ENCODE data around the gene TCEA2. TPM values are rescaled to one million over a fixed set of nuclear protein-coding genes. Genes with fewer than 3 reads are reported as not detected.

Gene TCEA2
- total RNA-seq (ENCODE audit: unreplicated experiment): 123 TPM
- long read RNA-seq, transcript TCEA2-202 (10 exons, 1,235 nt): major isoform, 42 of 68 reads
- long read RNA-seq, partial matches to known transcripts: 2 of 68 reads
- long read RNA-seq, other reads (novel, unspliced or antisense): 24 of 68 reads

DNA sequence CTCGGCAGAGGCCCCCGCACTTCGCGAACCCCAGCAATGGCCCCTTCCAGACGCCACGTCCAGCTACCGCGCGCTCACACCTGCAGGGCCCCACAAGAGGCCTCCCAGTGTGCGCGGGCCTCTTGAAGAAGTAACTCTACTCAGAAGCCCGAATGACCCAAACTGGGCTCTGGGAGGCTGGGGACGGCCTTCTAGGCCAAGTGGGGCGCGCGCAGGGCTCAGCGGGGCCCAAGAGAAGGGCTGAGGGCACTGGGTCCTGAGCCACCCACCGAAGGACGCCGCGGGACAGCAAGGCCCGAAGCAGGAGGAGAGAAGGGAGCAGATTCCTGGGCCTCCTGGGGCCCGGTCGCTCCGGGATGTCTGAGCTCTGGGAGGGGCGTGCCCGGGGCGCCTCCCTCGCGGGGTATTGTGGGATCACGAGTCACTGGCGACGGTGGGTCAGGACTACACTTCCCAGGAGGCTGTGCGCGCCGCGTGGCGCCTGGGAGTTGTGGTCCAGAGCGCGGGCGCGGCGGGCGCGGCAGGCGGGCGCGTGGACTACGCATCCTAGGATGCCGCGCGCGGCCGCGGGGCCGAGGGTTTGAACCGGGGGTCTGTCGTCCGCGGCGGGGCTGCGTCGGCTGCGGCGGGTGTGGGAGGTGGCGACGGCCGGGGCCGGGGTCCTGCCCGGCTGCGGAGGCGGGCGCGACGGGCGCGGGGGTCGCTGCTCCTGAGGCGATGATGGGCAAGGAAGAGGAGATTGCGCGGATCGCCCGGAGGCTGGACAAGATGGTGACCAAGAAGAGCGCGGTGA lies at the start of gene TCEA2:
Gene TCEA2, plus strand, starts transcription at position 603 of the 793 bp plus-strand sequence. Its CDS starts 115 bp downstream, at position 718.
- peak within 1 kb of the TSS; percentile 96 for H3K4me3 Mint-ChIP-seq (ENCODE audit: unreplicated experiment)
- peak within 1 kb of the TSS; percentile 57 for H3K27ac Mint-ChIP-seq (ENCODE audit: unreplicated experiment)
- H3K9me3 Mint-ChIP-seq (ENCODE audit: unreplicated experiment): no peaks in the 10 kb centered on the region
- H3K27me3 Mint-ChIP-seq (ENCODE audit: unreplicated experiment): peaks cover 14% of the 10 kb centered on the region
- peaks cover 5% of the 10 kb centered on the region for H3K36me3 Mint-ChIP-seq (ENCODE audit: low read depth, unreplicated experiment)
- TF ChIP-seq, protein P1, sequence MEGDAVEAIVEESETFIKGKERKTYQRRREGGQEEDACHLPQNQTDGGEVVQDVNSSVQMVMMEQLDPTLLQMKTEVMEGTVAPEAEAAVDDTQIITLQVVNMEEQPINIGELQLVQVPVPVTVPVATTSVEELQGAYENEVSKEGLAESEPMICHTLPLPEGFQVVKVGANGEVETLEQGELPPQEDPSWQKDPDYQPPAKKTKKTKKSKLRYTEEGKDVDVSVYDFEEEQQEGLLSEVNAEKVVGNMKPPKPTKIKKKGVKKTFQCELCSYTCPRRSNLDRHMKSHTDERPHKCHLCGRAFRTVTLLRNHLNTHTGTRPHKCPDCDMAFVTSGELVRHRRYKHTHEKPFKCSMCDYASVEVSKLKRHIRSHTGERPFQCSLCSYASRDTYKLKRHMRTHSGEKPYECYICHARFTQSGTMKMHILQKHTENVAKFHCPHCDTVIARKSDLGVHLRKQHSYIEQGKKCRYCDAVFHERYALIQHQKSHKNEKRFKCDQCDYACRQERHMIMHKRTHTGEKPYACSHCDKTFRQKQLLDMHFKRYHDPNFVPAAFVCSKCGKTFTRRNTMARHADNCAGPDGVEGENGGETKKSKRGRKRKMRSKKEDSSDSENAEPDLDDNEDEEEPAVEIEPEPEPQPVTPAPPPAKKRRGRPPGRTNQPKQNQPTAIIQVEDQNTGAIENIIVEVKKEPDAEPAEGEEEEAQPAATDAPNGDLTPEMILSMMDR (IDR thresholded peaks at IDR 0.05; ENCODE audit: unreplicated experiment): no peak
- H3K4me1 Mint-ChIP-seq (ENCODE audit: unreplicated experiment): peaks cover 25% of the 10 kb centered on the region
- DNase-seq (ENCODE audit: low spot score): peak; percentile 97

DNA sequence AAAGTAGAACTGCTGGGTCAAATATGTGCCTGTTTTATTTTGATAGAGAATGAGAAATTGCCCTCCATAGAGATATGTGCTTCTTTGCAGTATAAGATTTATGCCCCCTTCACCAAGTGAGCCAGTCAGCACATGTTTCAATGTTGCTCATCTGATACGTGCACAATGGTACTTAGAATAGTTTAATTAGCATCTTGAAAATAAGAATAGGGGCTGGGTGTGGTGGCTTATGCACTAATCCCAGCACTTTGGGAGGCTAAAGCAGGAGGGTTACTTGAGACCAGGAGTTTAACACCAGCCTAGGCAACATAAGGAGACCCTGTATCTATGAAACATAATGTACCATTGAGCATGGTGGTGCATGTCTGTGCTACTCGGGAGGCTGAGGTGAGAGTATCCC lies 47.4 kb upstream of the TCEA2 start:
- TF ChIP-seq, protein P1 (IDR thresholded peaks at IDR 0.05; ENCODE audit: unreplicated experiment): no peak
- Mint-ChIP-seq H3K4me3 (ENCODE audit: unreplicated experiment) (no peak overlapping the region), H3K4me1 (ENCODE audit: unreplicated experiment) (peaks cover 3% of the 10 kb centered on the region), H3K9me3 (ENCODE audit: unreplicated experiment) (no peaks in the 10 kb centered on the region), H3K27me3 (ENCODE audit: unreplicated experiment) (peaks cover 8% of the 10 kb centered on the region), H3K36me3 (ENCODE audit: low read depth, unreplicated experiment) (peaks cover 50% of the 10 kb centered on the region), H3K27ac (ENCODE audit: unreplicated experiment) (no peak overlapping the region)
- no peak for DNase-seq (ENCODE audit: low spot score)

DNA sequence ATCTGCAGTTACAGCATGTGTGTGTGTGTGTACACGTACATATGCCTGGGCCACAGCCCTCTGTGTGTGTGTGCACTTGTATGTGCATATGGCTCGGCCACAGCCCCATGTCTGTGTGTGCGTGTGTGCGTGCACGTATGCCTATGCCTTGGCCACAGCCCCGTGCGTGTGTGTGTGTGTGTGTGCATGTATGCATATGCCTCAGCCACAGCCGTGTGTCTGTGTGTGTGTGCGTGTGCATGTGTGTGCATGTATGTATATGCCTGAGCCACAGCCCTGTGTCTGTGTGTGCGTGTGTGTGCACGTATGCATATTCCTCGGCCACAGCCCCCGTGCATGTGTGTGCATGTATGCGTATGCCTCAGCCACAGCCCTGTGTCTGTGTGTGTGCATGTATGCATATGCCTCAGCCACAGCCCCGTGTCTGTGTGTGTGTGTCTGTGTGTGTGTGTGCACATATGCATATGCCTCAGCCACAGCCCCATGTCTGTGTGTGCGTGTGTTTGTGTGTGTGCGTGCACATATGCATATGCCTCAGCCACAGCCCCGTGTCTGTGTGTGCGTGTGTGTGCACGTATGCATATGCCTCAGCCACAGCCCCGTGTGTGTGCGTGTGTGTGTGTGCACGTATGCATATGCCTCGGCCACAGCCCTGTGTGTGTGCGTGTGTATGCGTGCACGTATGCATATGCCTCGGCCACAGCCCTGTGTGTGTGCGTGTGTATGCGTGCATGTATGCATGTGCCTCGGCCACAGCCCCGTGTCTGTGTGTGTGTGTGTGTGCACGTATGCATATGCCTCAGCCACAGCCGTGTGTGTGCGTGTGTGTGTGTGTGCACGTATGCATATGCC lies 41.6 kb upstream of the TCEA2 start:
- DNase-seq (ENCODE audit: low spot score): no peak
- Mint-ChIP-seq H3K4me3 (ENCODE audit: unreplicated experiment) (peak overlapping the region; percentile 78), H3K4me1 (ENCODE audit: unreplicated experiment) (peaks cover 3% of the 10 kb centered on the region), H3K27ac (ENCODE audit: unreplicated experiment) (no peak overlapping the region), H3K9me3 (ENCODE audit: unreplicated experiment) (no peaks in the 10 kb centered on the region), H3K36me3 (ENCODE audit: low read depth, unreplicated experiment) (peaks cover 67% of the 10 kb centered on the region), H3K27me3 (ENCODE audit: unreplicated experiment) (peaks cover 10% of the 10 kb centered on the region)
- TF ChIP-seq, protein P1 (IDR thresholded peaks at IDR 0.05; ENCODE audit: unreplicated experiment): no peak

DNA sequence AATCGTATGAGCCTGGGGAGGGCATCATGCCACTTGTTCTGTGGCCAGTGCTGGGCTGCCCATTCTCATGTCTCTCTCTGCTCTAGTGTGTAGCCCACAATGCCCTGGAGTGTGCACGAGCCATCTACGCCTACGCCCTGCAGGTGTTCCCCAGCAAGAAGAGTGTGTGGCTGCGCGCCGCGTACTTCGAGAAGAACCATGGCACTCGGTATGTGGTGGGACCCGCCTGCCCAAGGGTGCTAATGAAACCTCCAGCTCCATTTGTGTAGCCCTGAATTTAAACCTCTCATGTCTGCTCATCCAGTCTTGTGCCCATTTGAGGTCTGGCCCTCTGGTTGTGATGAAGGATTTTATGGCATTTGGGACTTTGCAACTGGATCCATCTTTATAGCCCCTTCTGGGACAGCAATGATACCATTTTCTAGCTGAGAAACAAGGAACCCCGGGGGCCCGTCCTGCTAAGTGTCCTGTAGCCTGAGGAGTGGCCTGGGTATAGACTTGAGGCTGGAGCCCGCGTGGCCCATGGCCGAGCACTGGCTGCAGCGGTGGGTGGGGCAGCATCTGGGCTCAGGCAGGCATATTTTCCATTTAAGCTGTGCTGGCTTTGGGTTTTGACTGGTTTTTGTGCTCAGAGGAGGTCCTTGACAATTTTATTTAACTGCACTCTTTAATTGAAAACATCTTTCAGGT lies 40.2 kb upstream of the TCEA2 start:
- Mint-ChIP-seq H3K9me3 (ENCODE audit: unreplicated experiment) (no peaks in the 10 kb centered on the region), H3K27me3 (ENCODE audit: unreplicated experiment) (peaks cover 9% of the 10 kb centered on the region), H3K4me3 (ENCODE audit: unreplicated experiment) (peak overlapping the region; percentile 51), H3K36me3 (ENCODE audit: low read depth, unreplicated experiment) (peaks cover 69% of the 10 kb centered on the region), H3K27ac (ENCODE audit: unreplicated experiment) (no peak overlapping the region), H3K4me1 (ENCODE audit: unreplicated experiment) (peaks cover 3% of the 10 kb centered on the region)
- TF ChIP-seq, protein P1 (IDR thresholded peaks at IDR 0.05; ENCODE audit: unreplicated experiment): no peak
- no peak for DNase-seq (ENCODE audit: low spot score)
